Hypothalamus (tissue), 51 donors: ENCODE measurements around the gene MARVELD2.
"Not testable (repeated sequence)": the region's sequence is repeated elsewhere in the genome, so short reads cannot be mapped to it uniquely, and the experiment has no call there.

Experiments
- DNase-seq, 51 donors: peaks; one replicate each; lab custom pipeline; 2025; lab: John Stamatoyannopoulos, UW

Gene MARVELD2

DNA sequence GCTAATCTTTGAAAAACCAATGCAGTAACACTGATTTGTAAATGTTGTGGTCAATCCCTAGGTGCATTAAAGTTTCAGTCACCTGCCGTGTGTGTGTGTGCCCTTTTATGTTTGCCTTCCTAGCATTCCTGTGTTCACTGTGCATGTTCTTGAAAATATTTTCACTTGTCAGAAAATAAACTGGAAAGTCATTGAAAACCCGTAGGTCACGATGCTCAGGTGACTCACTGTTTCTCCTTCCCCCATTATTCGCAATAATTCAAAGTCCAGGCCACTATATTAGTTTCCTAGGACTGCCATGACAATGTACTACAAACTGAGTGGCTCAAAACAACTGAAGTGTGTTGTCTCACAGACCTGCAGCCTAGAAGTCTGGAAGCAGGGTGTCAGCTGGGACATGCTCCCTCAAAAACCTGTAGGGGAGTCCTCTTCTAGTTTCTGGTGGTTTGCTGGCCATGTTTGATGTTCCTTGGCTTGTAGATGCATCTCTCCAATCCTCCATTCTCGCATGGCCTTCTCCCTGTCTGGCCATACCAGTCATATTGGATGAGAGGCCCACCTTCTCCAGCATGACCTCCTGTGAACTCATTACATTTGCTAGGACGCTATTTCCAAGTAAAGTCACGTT is 29.3 kb downstream of the MARVELD2 start:
- DNase-seq: no peak

DNA sequence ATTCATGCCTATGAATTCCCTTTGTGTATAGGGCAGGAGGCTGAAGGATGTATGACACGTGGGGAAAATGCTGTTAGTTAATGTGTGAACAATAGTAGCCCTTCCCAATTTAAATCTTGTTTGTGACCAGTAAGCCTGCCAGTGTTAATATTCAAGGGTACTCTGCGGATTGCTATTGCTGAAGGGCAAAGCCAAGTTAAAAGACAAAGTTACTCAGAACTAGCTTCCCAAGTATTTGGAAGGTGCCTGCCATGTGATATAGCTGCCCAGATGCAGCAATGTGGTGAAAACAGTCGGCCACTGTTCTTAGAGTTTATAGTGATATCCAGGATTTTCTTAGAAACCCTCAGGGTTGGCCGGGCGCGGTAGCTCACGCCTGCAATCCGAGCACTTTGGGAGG is 34.6 kb downstream of the MARVELD2 start:
- DNase-seq: no peak

DNA sequence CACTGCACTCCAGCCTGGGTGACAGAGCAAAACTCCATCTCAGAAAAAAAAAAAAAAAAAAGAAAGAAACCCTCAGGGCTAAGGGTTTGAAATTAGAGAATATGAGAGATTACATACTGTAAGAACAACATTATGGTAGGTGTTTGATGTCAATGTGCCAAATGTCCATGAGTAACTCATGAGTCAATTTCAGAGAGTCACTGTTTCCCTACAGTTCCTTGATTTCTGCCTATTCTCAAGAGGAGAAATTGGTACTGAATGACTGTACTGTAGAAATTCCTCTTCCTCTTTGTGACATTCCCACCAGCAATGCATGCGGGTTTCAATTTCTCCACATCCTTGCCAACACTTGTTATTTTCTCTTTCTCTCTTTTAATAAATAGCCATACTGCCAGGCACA is 35.2 kb downstream of the MARVELD2 start:
- DNase-seq: no peak

DNA sequence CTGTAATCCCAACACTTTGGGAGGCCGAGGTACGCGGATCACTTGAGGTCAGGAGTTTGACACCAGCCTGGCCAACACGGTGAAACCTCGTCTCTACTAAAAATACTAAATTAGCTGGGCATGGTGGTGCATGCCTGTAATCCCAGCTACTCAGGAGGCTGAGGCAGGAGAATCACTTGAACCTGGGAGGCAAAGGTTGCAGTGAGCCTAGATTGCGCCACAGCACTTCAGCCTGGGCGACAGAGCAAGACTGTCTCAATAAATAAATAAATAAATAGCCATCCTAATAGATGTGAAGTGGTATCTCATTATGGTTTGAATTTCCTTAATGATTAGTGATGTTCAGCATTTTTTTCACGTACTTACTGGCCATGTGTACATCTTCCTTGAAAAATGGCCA is 35.6 kb downstream of the MARVELD2 start:
- not testable (repeated sequence) for DNase-seq

DNA sequence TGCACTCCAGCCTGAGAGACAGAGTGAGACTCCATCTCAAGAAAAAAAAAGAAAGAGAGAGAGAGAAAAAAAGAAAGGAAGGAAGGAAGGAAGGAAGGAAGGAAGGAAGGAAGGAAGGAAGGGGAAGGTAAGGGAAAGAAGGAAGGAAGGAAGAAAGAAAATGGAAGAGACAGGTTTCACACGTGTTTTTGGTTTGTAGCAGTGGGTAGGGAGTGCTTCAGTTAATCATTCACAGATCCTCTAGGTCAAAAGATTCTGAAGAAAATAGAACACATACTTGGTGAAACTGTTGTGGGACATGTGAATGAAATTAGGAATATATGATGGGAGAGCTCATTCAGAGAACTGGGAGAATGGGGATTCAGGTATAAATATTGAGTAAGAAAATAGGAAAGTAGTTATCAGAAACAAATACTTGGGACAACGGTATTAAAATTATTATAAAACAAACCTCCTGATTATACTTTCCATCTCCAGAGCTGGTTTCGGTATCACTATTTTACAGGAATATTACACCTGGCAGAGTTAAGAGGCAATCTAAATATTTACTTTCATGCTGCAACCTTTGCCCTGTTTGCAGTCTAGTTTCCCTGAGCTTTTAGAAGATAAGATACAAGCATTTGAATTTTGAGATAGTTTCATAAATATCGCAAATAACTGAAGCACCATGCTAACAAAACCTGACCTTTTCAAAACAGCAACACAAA is 37.2 kb downstream of the MARVELD2 start:
- no peak for DNase-seq

DNA sequence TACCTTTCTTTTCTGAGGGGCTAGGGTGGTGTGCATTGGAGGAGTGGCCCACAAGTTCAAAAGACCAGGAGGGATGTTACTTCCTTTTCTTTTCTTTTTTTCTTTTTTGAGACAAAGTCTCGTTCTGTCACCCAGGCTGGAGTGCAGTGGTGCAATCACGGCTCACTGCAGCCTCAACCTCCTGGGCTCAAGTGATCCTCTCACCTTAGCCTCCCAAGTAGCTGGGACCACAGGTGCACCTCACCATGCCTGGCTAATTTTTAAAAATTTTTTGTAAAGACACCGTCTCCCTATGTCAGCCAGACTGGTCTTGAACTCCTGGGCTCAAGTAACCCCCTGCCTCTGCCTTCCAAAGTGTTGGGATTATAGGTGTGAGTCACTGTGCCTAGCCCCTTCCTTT is 38.6 kb downstream of the MARVELD2 start:
- DNase-seq: not testable (repeated sequence)

DNA sequence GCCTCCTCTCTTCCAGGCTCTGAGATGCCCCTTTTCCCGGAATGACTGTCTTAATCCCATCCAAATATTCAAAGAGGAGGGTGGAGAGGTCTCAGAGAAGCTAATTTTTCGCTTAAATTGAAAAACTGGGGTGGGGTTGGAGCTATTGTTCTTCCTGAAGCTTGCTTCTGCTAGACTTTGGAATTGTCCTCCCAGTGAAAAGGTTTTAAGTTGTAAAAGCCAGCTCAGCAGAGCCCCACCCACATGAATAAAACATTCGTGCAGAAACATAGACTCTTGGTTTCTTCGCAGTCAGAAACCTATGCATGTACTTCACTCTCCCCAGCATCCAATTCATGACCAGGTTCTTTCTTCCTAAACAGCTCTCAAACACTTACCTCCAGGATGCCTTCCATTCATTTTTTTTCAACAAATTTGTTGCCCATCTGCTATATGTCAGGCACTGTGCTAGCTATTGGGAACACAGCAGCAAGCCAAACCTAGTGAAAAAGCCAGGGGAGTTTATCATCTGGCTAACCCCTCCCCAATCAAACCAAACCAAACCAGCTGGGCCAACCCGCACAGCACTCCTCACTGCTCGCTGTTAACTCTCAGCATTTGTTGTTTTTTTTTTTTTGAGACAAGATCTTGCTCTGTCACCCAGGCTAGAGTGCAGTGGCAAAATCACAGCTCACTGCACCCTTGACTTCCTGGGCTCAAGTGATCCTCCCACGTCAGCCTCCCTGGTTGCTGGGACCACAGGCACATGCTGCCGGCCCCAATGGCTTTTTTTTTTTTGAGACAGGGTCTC is 39.7 kb downstream of the MARVELD2 start:
- DNase-seq: no peak

DNA sequence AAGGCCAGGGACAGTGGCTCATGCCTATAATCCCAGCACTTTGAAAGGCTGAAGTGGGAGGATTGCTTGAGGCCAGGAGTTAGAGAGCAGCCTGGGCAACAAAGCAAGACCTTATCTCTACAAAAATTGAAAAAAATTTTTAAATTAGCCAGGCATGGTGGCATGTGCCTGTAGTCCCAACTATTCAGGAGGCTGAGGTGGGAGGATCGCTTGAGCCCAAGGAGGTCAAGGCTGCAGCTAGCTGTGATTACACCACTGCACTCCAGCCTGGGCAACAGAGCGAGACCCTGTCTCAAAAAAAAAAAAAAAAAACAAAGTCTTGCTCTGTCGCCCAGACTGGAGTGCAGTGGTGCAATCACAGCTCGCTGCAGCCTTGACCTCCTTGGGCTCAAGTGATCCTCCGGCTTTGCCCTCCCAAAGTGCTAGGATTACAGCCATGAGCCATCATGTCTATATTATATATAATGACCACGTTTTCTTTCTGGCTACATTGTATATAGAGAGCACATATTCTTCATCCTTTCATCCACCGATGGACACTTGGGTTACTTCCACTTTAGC is 40.6 kb downstream of the MARVELD2 start:
- not testable (repeated sequence) for DNase-seq

DNA sequence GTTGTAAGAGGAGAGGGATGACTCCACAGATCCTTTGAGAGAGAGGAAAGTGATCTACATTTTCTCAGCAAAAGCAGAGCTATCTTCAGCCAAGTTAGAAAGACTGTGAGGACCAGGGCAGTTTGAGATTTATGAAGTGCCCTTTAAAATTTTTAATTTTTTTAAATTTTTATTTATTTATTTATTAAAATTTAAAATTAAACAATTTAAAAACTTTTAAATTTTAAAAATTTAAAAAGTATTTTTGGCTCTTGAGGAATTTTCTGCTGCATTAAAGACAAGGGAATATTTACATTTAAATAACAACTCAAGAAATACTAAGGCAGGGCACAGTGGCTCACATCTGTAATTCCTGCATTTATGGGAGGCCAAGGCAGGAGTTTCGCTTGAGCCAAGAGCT is 47.3 kb downstream of the MARVELD2 start:
- DNase-seq: no peak

DNA sequence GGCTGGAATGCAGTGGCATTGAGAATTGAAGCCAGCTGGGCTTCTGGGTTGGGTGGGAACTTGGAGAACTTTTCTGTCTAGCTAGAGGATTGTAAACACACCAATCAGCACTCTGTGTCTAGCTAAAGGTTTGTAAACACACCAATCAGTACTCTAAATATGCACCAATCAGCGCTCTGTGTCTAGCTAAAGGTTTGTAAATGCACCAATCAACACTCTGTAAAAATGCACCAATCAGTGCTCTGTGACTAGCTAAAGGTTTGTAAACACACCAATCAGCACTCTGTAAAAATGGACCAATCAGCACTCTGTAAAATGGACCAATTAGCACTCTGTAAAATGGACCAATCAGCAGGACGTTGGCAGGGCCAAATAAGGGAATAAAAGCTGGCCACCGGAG is 51.5 kb downstream of the MARVELD2 start:
- DNase-seq: not testable (repeated sequence)

DNA sequence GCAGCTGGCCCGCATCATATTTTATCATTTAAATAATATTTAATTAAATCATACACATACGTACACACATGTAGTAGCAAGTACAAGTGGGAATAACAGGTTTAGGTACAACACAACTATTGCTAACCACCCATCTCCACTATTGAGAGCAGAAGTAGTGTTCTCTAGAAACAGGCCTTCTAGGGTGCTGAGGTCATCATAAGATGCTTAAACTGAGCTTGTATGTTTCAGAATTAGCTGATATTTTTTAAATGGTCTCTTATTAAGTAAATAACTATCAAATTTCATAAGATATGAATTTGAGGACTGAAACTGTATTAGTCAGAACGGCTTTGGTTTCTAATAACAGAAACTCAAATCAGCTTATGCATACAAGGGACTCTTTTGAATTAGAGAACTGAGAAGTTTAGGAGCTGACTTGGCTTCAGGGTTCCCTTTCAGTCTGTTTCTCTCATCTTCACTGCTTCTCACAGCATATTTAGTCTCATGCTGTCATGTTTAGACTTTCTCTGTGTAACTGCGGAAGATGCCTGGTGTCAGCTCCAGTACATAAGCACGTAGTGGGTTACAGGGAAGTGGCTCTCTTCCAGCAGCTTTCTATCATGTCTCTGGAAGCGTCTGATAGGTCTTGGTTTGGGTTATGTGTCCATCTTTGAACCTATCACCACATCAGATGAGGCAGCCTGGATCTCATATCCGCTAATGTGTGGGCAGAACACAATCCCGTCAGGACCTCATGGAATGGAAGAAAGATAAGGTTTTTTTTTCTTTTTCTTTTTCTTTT is 52.7 kb downstream of the MARVELD2 start:
- no peak for DNase-seq

DNA sequence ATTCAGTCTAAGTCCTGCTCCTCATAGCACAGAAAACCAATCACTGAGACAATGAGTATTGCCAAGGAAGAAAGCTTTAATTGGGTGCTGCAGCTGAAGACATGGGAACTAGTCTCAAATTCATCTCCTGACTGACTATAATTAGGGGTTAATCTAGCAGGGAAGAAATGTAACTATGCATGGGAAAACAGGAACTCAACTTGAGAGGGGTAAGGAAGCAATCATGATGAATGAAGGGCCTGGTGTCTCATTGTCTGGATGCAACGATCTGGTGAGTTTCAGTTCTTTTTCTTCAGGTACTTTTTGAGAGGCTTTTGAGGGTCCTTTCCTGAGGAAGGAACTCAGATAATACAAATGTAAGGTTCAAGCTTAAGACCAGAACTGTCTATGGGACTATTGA is 53.7 kb downstream of the MARVELD2 start:
- DNase-seq: no peak

DNA sequence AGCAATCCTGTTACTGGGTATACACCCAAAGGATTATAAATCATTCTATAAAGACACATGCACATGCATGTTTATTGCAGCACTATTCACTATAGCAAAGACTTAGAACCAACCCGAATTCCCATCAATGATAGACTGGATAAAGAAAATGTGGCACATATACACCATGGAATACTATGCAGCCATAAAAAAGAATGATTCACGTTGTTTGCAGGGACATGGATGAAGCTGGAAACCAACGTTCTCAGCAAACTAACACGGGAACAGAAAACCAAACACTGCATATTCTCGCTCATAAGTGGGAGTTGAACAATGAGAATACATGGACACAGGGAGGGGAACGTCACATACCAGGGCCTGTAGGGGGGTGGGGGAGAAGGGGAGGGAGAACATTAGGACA is 56.6 kb downstream of the MARVELD2 start:
- not testable (repeated sequence) for DNase-seq

DNA sequence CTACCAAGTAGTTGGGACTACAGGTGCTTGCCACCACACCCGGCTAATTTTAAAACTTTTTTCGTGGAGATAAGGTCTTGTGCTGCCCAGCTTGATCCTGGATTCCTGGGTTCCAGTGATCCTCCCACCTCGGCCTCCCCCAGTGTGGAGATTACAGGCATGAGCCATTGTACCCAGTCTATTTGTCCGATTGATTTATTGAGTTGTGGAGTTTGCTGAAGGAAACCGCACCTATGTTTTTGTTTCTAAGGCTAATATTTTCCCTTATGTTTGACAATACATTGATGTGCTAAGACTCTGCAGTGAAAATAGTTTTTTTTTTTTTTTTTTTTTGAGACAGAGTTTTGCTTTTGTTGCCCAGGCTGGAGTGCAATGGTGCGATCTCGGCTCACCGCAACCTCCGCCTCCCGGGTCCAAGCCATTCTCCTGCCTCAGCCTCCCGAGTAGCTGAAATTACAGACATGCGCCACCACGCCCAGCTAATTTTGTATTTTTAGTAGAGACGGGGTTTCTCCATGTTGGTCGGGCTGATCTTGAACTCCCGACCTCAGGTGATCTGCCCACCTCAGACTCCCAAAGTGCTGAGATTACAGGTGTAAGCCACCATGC is 57.7 kb downstream of the MARVELD2 start:
- DNase-seq: not testable (repeated sequence)

DNA sequence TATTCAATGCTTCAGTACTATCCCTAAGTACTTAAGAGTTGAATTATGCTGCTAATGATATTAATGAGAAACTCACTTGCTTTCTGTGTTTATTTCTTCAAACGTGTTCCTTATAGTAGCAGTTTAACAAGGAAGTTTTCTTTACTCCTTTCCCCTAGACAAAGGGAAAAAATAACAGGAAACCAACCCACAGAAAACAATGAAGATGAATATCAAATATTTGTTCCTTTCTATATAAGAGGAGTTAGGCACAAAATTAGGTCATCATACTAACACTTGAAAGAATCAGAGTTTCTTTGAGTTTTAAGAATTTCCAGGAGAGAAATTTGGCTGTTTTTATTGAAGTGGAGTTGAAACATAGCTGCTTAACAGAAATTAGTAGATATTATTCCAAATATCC is 62.3 kb downstream of the MARVELD2 start:
- no peak for DNase-seq

DNA sequence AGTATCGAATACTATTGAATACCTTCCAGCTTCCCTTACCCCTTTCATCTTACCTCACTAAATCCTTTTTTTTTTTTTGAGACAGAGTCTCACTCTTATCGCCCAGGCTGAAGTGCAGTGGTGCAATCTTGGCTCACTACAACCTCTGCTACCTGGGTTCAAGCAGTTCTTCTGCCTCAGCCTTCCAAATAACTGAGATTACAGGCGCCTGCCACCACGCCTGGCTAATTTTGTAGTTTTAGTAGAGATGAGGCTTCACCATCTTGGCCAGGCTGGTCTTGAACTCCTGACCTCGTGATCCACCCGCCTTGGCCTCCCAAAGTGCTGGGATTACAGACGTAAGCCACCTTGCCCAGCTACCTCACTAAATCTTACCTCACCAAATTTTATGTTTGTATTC is 63.4 kb downstream of the MARVELD2 start:
- not testable (repeated sequence) for DNase-seq

DNA sequence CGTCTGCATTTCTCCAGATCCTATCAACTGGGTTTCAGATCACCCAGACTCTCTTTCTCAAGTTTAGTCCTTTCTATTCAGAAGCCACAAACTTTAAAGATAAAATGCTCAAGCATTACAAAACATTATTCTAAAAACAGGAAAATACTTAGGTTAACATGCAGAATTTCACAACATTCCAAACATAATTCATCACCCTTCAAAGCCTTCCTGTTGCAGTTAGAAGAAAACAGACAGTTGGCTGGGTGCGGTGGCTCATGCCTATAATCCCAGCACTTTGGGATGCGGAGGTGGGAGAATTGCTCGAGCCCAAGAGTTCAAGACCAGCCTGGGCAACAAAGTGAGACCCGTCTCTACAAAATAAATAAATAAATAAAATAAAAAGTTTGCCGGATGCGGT is 70.0 kb downstream of the MARVELD2 start:
- no peak for DNase-seq

DNA sequence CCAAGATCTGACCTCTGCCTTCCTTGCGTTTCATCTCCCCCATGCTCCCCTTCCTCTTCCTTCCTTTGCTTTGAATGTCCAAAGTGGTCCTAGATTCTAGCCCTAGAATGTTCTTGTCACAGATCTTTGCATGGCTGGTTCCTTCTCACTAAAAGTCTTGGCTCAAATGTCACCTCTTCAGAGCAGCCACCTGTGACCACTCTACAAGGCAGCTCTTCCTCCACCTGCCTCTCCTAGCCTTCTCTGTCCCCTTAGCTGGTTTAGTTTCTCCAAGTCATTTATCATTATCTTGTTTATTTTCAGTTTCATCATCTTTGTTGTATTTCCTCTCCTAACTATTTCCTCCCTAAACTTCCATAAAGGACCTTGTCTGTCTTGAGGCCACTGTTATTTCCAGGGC is 70.6 kb downstream of the MARVELD2 start:
- no peak for DNase-seq

DNA sequence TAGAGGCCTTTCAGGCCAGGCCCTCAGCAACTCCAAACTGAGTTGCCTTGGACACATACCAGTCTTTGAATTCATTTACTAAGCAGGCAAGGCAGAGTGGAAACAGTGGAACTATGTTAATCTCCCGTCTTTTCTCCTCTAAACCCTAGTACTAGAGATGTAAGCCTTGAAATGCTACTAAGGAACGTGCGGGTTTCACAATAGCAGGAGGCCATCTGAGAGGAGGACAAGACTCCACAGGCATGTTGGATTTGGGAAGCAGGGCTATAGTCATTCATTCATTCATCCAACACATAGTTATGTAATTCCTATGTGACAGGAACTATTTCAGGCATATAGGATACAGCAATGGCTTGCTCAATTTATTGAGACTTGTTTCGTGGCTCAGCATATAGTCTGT is 74.3 kb downstream of the MARVELD2 start:
- DNase-seq: no peak

DNA sequence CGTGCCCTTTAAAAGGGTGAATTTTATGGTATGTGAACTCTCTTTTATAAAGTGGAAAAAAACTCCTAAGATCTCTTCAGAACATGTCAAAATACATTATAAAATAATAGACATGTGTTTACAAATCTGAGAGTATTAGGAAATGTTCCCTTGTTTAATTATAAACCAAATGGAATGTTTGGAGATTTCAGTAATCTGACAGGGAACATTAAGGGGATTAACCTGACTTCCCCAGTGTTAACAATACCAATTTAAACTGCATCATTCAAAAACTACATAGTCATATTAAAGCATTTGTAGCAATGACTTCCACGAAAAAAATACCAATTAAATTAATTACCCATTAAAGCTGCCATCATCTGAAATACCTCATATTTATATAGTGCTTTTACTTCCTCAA is 76.1 kb downstream of the MARVELD2 start:
- no peak for DNase-seq
